Peyer's patch (tissue), 4 donors: ENCODE results near the gene SLC6A16.

Experiments
- POLR2A ChIP-seq, 2 donors: fragments of 450-650 bp; IDR thresholded peaks; one replicate each; pipeline ENCODE4 v1.5.1; 2017; ENCODE audit warnings: antibody characterized with exemption in 2 of 2, mild to moderate bottlenecking in 2 of 2, moderate library complexity in 2 of 2
- TF ChIP-seq, protein P1 (sequence below), 6 experiments: fragments of 450-650 bp in 4 of 6; fragments of 200-600 bp in 2 of 6; sonication (generic) in 1 of 6; IDR thresholded peaks; one replicate each; pipeline ENCODE4 v1.5.1; 2017 to 2019; ENCODE audit warnings: antibody characterized with exemption in 6 of 6, mild to moderate bottlenecking in 3 of 6, moderate library complexity in 1 of 6

DNA sequence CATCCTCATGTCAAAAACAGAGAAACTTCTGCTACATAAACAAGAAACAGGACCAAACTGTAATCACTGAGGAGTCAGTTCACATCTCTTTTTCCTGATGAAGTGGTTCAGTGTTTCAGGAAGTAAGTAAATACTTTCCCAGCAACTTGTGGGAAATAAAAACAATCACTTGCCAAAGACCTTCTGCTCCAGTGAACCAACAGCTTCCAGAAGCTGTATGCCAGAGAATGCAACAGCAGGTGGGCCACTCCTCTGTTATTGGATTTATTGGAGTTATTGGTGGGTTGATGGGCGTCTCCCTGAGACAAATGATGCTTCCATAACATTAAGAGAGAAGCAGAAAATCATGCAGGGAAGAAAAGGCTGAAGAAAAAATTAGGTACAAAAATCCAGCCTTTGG lies 9.9 kb downstream of the SLC6A16 start:
- TF ChIP-seq, protein P1, sequence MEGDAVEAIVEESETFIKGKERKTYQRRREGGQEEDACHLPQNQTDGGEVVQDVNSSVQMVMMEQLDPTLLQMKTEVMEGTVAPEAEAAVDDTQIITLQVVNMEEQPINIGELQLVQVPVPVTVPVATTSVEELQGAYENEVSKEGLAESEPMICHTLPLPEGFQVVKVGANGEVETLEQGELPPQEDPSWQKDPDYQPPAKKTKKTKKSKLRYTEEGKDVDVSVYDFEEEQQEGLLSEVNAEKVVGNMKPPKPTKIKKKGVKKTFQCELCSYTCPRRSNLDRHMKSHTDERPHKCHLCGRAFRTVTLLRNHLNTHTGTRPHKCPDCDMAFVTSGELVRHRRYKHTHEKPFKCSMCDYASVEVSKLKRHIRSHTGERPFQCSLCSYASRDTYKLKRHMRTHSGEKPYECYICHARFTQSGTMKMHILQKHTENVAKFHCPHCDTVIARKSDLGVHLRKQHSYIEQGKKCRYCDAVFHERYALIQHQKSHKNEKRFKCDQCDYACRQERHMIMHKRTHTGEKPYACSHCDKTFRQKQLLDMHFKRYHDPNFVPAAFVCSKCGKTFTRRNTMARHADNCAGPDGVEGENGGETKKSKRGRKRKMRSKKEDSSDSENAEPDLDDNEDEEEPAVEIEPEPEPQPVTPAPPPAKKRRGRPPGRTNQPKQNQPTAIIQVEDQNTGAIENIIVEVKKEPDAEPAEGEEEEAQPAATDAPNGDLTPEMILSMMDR (IDR thresholded peaks at IDR 0.05): no peak
- no peak for TF ChIP-seq POLR2A (IDR thresholded peaks at IDR 0.05)
